CD4-positive, alpha-beta T cell (primary cell): ENCODE data around the gene DKK3. TPM values are rescaled to one million over a fixed set of nuclear protein-coding genes. Genes with fewer than 3 reads are reported as not detected.

ENCODE experiments used
- ATAC-seq: fragments of 200-7000 bp; cut with Tn5 transposase; one replicate; pipeline ENCODE4 v1.10.0; 2022; ENCODE audit warnings: mild to moderate bottlenecking; ENCODE audit not compliant: poor library complexity
- CTCF ChIA-PET: fragments of 350-600 bp; sonication (Branson Sonifier 250); formaldehyde crosslinking; loops from one replicate; lab custom pipeline; 2021; ENCODE audit warnings: antibody characterized with exemption, inconsistent platforms; lab: Charles Lee
- POLR2A ChIA-PET: fragments of 350-600 bp; sonication (Branson Sonifier 250); formaldehyde crosslinking; loops from one replicate; lab custom pipeline; 2021; ENCODE audit warnings: antibody characterized with exemption, inconsistent platforms; lab: Charles Lee
- DNase-seq, 14 experiments: peaks; one replicate each; pipeline ENCODE4 v3.0.0-alpha.2; 2013 to 2020; ENCODE audit warnings: mixed read lengths in 2 of 14
- H3K27ac ChIP-seq, 2 donors: one replicate each; pipeline versions ENCODE4 v1.5.1 to v1.7.0; 2013; ENCODE audit warnings: low read length in 2 of 2, low read depth in 1 of 2, mild to moderate bottlenecking in 1 of 2
- H3K27me3 ChIP-seq, 2 experiments: 1 replicate in 1 of 2; 2 replicates in 1 of 2; pipeline versions ENCODE4 v1.6.1 to v1.7.0; 2013; ENCODE audit warnings: low read length in 2 of 2, control low read depth in 1 of 2, mild to moderate bottlenecking in 1 of 2, moderate library complexity in 1 of 2; ENCODE audit not compliant: insufficient read depth in 2 of 2, control insufficient read depth in 1 of 2
- H3K36me3 ChIP-seq: one replicate; pipeline ENCODE4 v1.6.1; 2013; ENCODE audit warnings: low read length, control low read depth; ENCODE audit not compliant: insufficient read depth
- H3K4me1 ChIP-seq: one replicate; pipeline ENCODE4 v1.6.1; 2013; ENCODE audit warnings: low read length, control low read depth; ENCODE audit not compliant: insufficient read depth
- H3K4me3 ChIP-seq: one replicate; pipeline ENCODE4 v1.5.1; 2013; ENCODE audit warnings: mild to moderate bottlenecking, low read length, moderate library complexity
- H3K9me3 ChIP-seq, 2 experiments: 1 replicate in 1 of 2; 2 replicates in 1 of 2; pipeline versions ENCODE4 v1.6.1 to v1.7.0; 2013; ENCODE audit warnings: low read length in 2 of 2, mild to moderate bottlenecking in 2 of 2, control low read depth in 1 of 2, moderate library complexity in 1 of 2; ENCODE audit not compliant: control insufficient read depth in 1 of 2, insufficient read depth in 1 of 2
- H3K27ac Mint-ChIP-seq: one replicate; pipeline ENCODE4 v1.8.0; 2020; ENCODE audit warnings: mixed read lengths
- H3K27me3 Mint-ChIP-seq: one replicate; pipeline ENCODE4 v1.8.0; 2021; ENCODE audit warnings: mixed read lengths
- H3K36me3 Mint-ChIP-seq: one replicate; pipeline ENCODE4 v1.8.0; 2021; ENCODE audit warnings: low read depth, mixed read lengths
- H3K4me1 Mint-ChIP-seq: one replicate; pipeline ENCODE4 v1.8.0; 2021; ENCODE audit warnings: low read depth, mixed read lengths
- H3K4me3 Mint-ChIP-seq: one replicate; pipeline ENCODE4 v1.8.0; 2020; ENCODE audit warnings: mild to moderate bottlenecking, mixed read lengths
- H3K9me3 Mint-ChIP-seq: one replicate; pipeline ENCODE4 v1.8.0; 2020; ENCODE audit warnings: mixed read lengths
- intact Hi-C, 2 experiments: fragments of 100-400 bp; cut with DNase I in 1 of 2; cut with micrococcal nuclease in 1 of 2; formaldehyde crosslinking; loops; one replicate each; pipeline versions ENCODE4 v1.15.1 to v1.9.0; 2023 to 2025; cut with DNase I, micrococcal nuclease
- total RNA-seq, 174 experiments: library from RNA in 2 of 174; stranded (reverse) in 2 of 174; gene quantifications; one replicate each; pipeline ENCODE4 v1.2.3 and lab custom pipeline; 2021 to 2026
- TF ChIP-seq, protein P1 (sequence below): fragments of 200-600 bp; IDR thresholded peaks from one replicate; pipeline ENCODE4 v1.8.0; 2022; ENCODE audit warnings: antibody characterized with exemption, mild to moderate bottlenecking

Gene DKK3
- total RNA-seq, 2 experiments from 2014 or later, result 0.61 to 0.71 TPM

- TF ChIP-seq, protein P1, sequence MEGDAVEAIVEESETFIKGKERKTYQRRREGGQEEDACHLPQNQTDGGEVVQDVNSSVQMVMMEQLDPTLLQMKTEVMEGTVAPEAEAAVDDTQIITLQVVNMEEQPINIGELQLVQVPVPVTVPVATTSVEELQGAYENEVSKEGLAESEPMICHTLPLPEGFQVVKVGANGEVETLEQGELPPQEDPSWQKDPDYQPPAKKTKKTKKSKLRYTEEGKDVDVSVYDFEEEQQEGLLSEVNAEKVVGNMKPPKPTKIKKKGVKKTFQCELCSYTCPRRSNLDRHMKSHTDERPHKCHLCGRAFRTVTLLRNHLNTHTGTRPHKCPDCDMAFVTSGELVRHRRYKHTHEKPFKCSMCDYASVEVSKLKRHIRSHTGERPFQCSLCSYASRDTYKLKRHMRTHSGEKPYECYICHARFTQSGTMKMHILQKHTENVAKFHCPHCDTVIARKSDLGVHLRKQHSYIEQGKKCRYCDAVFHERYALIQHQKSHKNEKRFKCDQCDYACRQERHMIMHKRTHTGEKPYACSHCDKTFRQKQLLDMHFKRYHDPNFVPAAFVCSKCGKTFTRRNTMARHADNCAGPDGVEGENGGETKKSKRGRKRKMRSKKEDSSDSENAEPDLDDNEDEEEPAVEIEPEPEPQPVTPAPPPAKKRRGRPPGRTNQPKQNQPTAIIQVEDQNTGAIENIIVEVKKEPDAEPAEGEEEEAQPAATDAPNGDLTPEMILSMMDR, result no peak
These were observed 5.4 kb upstream of the DKK3 start for GRCh38 chr11:12013781-12014180.

GRCh38 chr11:12009617-12010321 lies 1.3 kb upstream of the DKK3 start:
- ChIA-PET POLR2A (no interaction called here), CTCF (no interaction called here)
- Mint-ChIP-seq H3K9me3 (no peaks in the 10 kb centered on the region), H3K36me3 (no peaks in the 10 kb centered on the region), H3K27ac (no peak overlapping the region), H3K4me1 (peaks cover 12% of the 10 kb centered on the region), H3K4me3 (peak overlapping the region; percentile 65), H3K27me3 (peaks cover 84% of the 10 kb centered on the region)
- ATAC-seq, result no peak
- Histone ChIP-seq H3K27ac (no peak overlapping the region), H3K4me1 (peaks cover 13% of the 10 kb centered on the region), H3K9me3 (no peaks in the 10 kb centered on the region), H3K4me3 (no peak overlapping the region), H3K36me3 (no peaks in the 10 kb centered on the region), H3K27me3 (peaks cover 40 to 60% of the 10 kb centered on the region in 2 experiments)
- TF ChIP-seq, protein P1, result no peak
- no peak for DNase-seq
- intact Hi-C loops, result no loop called here

More at GRCh38 chr11:12013781-12014180, 5.4 kb upstream of the DKK3 start:
- Histone ChIP-seq H3K4me1 (peaks cover 2% of the 10 kb centered on the region), H3K4me3 (no peak overlapping the region), H3K27ac (no peak overlapping the region), H3K9me3 (no peaks in the 10 kb centered on the region), H3K36me3 (no peaks in the 10 kb centered on the region), H3K27me3 (peaks cover 15 to 26% of the 10 kb centered on the region in 2 experiments)
- intact Hi-C loops, result no loop called here
- DNase-seq (no peak), ATAC-seq (no peak)
- Mint-ChIP-seq H3K9me3 (no peaks in the 10 kb centered on the region), H3K4me3 (no peak overlapping the region), H3K27me3 (peaks cover 52% of the 10 kb centered on the region), H3K36me3 (no peaks in the 10 kb centered on the region), H3K27ac (no peak overlapping the region), H3K4me1 (peaks cover 4% of the 10 kb centered on the region)
- POLR2A ChIA-PET, result no interaction called here
- CTCF ChIA-PET, result no interaction called here

GRCh38 chr11:12008790-12009616 lies 577 bp upstream of the DKK3 start:
- CTCF ChIA-PET, result no interaction called here
- POLR2A ChIA-PET, result interaction anchor here (0.9 kb wide), 1 partner anchor 14 kb away, joined by 3 read pairs; no protein-coding TSS in a partner anchor
- peak overlapping the region; percentile 40 for H3K4me3 ChIP-seq
- H3K27me3 ChIP-seq, result peaks cover 40 to 68% of the 10 kb centered on the region in 2 experiments
- H3K27ac ChIP-seq, result no peak overlapping the region
- TF ChIP-seq, protein P1, result no peak
- H3K9me3 ChIP-seq, result no peaks in the 10 kb centered on the region
- H3K36me3 ChIP-seq, result no peaks in the 10 kb centered on the region
- Mint-ChIP-seq H3K27ac (no peak overlapping the region), H3K4me1 (peaks cover 12% of the 10 kb centered on the region), H3K36me3 (no peaks in the 10 kb centered on the region), H3K9me3 (no peaks in the 10 kb centered on the region), H3K27me3 (peaks cover 90% of the 10 kb centered on the region), H3K4me3 (peak overlapping the region; percentile 77)
- peaks cover 13% of the 10 kb centered on the region for H3K4me1 ChIP-seq
- DNase-seq, result peak in 1 of 14 experiments; percentile 8
- intact Hi-C loops, result no loop called here
- no peak for ATAC-seq
